GM12878 (cell line): ENCODE measurements around the gene HSD17B4. TPM values are rescaled to one million over a fixed set of nuclear protein-coding genes. Genes with fewer than 3 reads are reported as not detected.
"Not testable (repeated sequence)": the region's sequence is repeated elsewhere in the genome, so short reads cannot be mapped to it uniquely, and the experiment has no call there.

ENCODE experiments used
- ATAC-seq: fragments of 200-7000 bp; cut with Tn5 transposase; 3 replicates; pipeline ENCODE4 v1.9.1; 2020; ENCODE audit warnings: mild to moderate bottlenecking, moderate library complexity
- BruUV-seq: library from RNA; stranded (reverse); fragments of 400-500 nt; replicated peaks from 2 replicates; lab custom pipeline; 2021; lab: Mats Ljungman, UMichigan
- CTCF ChIA-PET: fragments of 300-600 bp; sonication (Branson Sonifier 250); formaldehyde crosslinking; extraction: SDS; loops from one replicate; lab custom pipeline; 2021; ENCODE audit warnings: inconsistent platforms; lab: Yijun Ruan, JAX
- POLR2A ChIA-PET: fragments of 350-600 bp; formaldehyde crosslinking; extraction: SDS; loops from one replicate; lab custom pipeline; 2021; ENCODE audit warnings: inconsistent platforms; lab: Charles Lee
- RAD21 ChIA-PET: fragments of 300-600 bp; sonication (Branson Sonifier 250); formaldehyde crosslinking; loops from one replicate; lab custom pipeline; 2023; ENCODE audit warnings: antibody characterized with exemption; ENCODE audit not compliant: unreplicated experiment; lab: Charles Lee
- SMC1A ChIA-PET: fragments of 300-600 bp; sonication (Branson Sonifier 250); formaldehyde crosslinking; loops from one replicate; lab custom pipeline; 2023; ENCODE audit not compliant: unreplicated experiment, uncharacterized antibody; lab: Charles Lee
- DNase-seq: peaks from one replicate; pipeline ENCODE4 v3.0.0-alpha.2; 2011; ENCODE audit warnings: low read depth, low spot score
- FAIRE-seq: peaks from 3 replicates; lab custom pipeline; 2011; peaks lifted over from hg19 to GRCh38; lab: Jason Lieb, UNC
- H2AFZ ChIP-seq: 2 replicates; pipeline ENCODE4 v1.6.0; 2011; ENCODE audit warnings: low read depth, low read length, control low read depth; ENCODE audit not compliant: control insufficient read depth
- H3K27ac ChIP-seq: 2 replicates; pipeline ENCODE4 v1.5.1; 2011; ENCODE audit warnings: control low read depth; ENCODE audit not compliant: control insufficient read depth, insufficient read depth
- H3K27me3 ChIP-seq, 2 experiments: replicated peaks in 1 of 2; 2 replicates each; pipeline versions ENCODE4 v1.6.0 to v1.6.1; 2011; ENCODE audit warnings: low read length in 1 of 2; ENCODE audit not compliant: control insufficient read depth in 2 of 2, insufficient read depth in 2 of 2
- H3K36me3 ChIP-seq, 2 experiments: 2 replicates each; pipeline ENCODE4 v1.5.1; 2011; ENCODE audit warnings: low read length in 1 of 2; ENCODE audit not compliant: control insufficient read depth in 2 of 2, insufficient read depth in 2 of 2
- H3K4me1 ChIP-seq: 2 replicates; pipeline ENCODE4 v1.6.1; 2011; ENCODE audit warnings: mild to moderate bottlenecking, low read length, moderate library complexity, mixed read lengths; ENCODE audit not compliant: control insufficient read depth, insufficient read depth
- H3K4me2 ChIP-seq: 2 replicates; pipeline ENCODE4 v1.6.0; 2011; ENCODE audit warnings: control low read depth; ENCODE audit not compliant: control insufficient read depth, insufficient read depth
- H3K4me3 ChIP-seq: fragments of 200-600 bp; sonication (generic); 2 replicates; pipeline ENCODE4 v1.5.1; 2016
- H3K79me2 ChIP-seq: 2 replicates; pipeline ENCODE4 v1.6.0; 2011; ENCODE audit warnings: low read length; ENCODE audit not compliant: control insufficient read depth, insufficient read depth
- H3K9ac ChIP-seq: 2 replicates; pipeline ENCODE4 v1.8.0; 2011; ENCODE audit warnings: low read length, control low read depth, mixed read lengths; ENCODE audit not compliant: control insufficient read depth, insufficient read depth
- H3K9me3 ChIP-seq: replicated peaks from 3 replicates; pipeline ENCODE4 v1.5.1; 2011; ENCODE audit warnings: mild to moderate bottlenecking, low read length; ENCODE audit not compliant: control insufficient read depth, insufficient read depth
- H4K20me1 ChIP-seq: 2 replicates; pipeline ENCODE4 v1.6.0; 2011; ENCODE audit not compliant: control insufficient read depth, insufficient read depth
- BHLHE40 ChIP-seq, 2 experiments: fragments of 450-650 bp in 1 of 2; IDR thresholded peaks; 2 replicates each; pipeline ENCODE4 v1.6.1; 2011 to 2017; ENCODE audit warnings: low read depth in 2 of 2, borderline replicate concordance in 1 of 2, improper control_type of control experiment in 1 of 2, low read length in 1 of 2, mild to moderate bottlenecking in 1 of 2
- CREM ChIP-seq: IDR thresholded peaks from 2 replicates; pipeline ENCODE4 v1.6.1; 2014; ENCODE audit warnings: antibody characterized with exemption, low read depth
- E2F4 ChIP-seq: IDR thresholded peaks from 2 replicates; pipeline ENCODE4 v1.6.1; 2012; ENCODE audit warnings: low read depth, low read length, improper control_type of control experiment
- NBN ChIP-seq: fragments of 450-650 bp; IDR thresholded peaks from 2 replicates; pipeline ENCODE4 v1.6.1; 2016
- SKIL ChIP-seq: fragments of 450-650 bp; IDR thresholded peaks from 2 replicates; pipeline ENCODE4 v1.6.1; 2017; ENCODE audit warnings: mild to moderate bottlenecking, low read depth, inconsistent platforms; ENCODE audit not compliant: poor library complexity, severe bottlenecking
- SREBF1 ChIP-seq: IDR thresholded peaks from 2 replicates; pipeline ENCODE4 v1.6.1; 2012; ENCODE audit warnings: mild to moderate bottlenecking, low read length
- ZNF217 ChIP-seq: fragments of 450-650 bp; IDR thresholded peaks from 2 replicates; pipeline ENCODE4 v1.6.1; 2017; ENCODE audit warnings: antibody characterized with exemption, mild to moderate bottlenecking
- WGBS: methylation state at CpG from one replicate; pipeline ENCODE4 v1.1.6; 2016; ENCODE audit warnings: low lambda C conversion rate; ENCODE audit not compliant: insufficient replicate concordance, insufficient coverage; ENCODE audit errors: missing lambda C conversion rate; 5-methylcytosine and 5-hydroxymethylcytosine counted together
- in situ Hi-C: fragments of 300-500 bp; cut with MboI; formaldehyde crosslinking; loops from 9 replicates; pipeline ENCODE4 v1.14.3; 2018; ENCODE audit warnings: mixed read lengths
- intact Hi-C: fragments of 100-400 bp; cut with micrococcal nuclease; formaldehyde crosslinking; loops from one replicate; pipeline ENCODE4 v1.14.2; 2022; ENCODE audit not compliant: unreplicated experiment
- polyA plus RNA-seq, 11 experiments: library from polyadenylated mRNA; depleted of rRNA in 4 of 11; unstranded in 6 of 11; stranded (reverse) in 5 of 11; fragments of >200 nt; fragmentation: Nextera tagmentation in 4 of 11; fragmentation: Illumina TruSeq in 1 of 11; extraction: Ambion mirVana in 4 of 11; extraction: Trizol in 1 of 11; gene quantifications; 1 replicate in 1 of 11; 2 replicates in 10 of 11; pipeline versions ENCODE4 v1.2.1 to v1.2.3, GENCODE V29; 2011 to 2016; ENCODE audit warnings: inconsistent platforms in 2 of 11, missing spikeins in 2 of 11, low read depth in 1 of 11
- total RNA-seq, 4 experiments: library from RNA; depleted of rRNA in 3 of 4; stranded (reverse); fragments of >200 nt in 3 of 4; fragmentation: Illumina TruSeq in 1 of 4; extraction: Trizol in 1 of 4; gene quantifications; 2 replicates each; pipeline versions ENCODE4 v1.2.1 to v1.2.3, GENCODE V29; 2013 to 2021
- TF ChIP-seq, protein P1 (sequence below): fragments of 450-650 bp; IDR thresholded peaks from 2 replicates; pipeline ENCODE4 v1.6.1; 2016; ENCODE audit warnings: mild to moderate bottlenecking

The HSD17B4 gene
- total and polyA plus RNA-seq, 10 of the 15 experiments (the other 5 are each of a cell fraction or from before 2014, with no cell fraction given): 38.6 to 125 (median 93.0) TPM

DNA sequence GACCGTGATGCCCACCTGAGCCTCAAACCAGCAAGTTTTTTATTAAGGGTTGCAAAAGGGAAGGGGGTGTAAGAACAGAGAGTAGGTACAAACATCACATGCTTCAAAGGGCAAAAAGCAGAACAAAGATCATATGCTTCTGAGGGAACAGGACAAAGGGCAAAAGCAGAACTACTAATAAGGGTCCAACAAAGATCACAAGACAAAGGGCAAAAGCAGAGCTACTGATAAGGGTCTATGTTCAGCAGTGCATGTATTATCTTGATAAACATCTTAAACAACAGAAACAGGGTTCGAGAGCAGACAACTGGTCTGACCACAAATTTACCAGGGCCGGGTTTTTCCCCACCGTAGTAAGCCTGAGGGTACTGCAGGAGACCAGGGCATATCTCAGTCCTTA, 1.7 kb upstream of the HSD17B4 start:
- H3K4me3 ChIP-seq, H3K4me1 ChIP-seq, FAIRE-seq, H4K20me1 ChIP-seq, H2AFZ ChIP-seq, H3K27me3 ChIP-seq, H3K79me2 ChIP-seq, ATAC-seq, DNase-seq, H3K36me3 ChIP-seq, in situ Hi-C loops, POLR2A ChIA-PET, H3K4me2 ChIP-seq, H3K9ac ChIP-seq, H3K27ac ChIP-seq, intact Hi-C loops, H3K9me3 ChIP-seq, BruUV-seq: not testable (repeated sequence)
- ChIA-PET CTCF (interaction anchor here (1.5 kb wide), 1 partner anchor 16 kb away, joined by 5 read pairs; no protein-coding TSS in a partner anchor), RAD21 (interaction anchor here (1.3 kb wide), 1 partner anchor 89 kb away, joined by 3 read pairs; no protein-coding TSS in a partner anchor), SMC1A (interaction anchor here (1.6 kb wide), 1 partner anchor 14 kb away, joined by 3 read pairs; no protein-coding TSS in a partner anchor)
- 18% methylated on average over 4 of the region's 4 CpGs for WGBS
- TF ChIP-seq NBN: 0 out of 2 replicates have a peak, but pooled peaks have one; percentile 24
- TF ChIP-seq BHLHE40 (IDR thresholded peaks at IDR 0.05; ENCODE audit: borderline replicate concordance in 1 of 2, low read depth in 2 of 2, low read length in 1 of 2): 0 out of 4 replicates have a peak, but pooled peaks of 1 of the 2 experiments have one; percentile 25
- TF ChIP-seq, protein P1, sequence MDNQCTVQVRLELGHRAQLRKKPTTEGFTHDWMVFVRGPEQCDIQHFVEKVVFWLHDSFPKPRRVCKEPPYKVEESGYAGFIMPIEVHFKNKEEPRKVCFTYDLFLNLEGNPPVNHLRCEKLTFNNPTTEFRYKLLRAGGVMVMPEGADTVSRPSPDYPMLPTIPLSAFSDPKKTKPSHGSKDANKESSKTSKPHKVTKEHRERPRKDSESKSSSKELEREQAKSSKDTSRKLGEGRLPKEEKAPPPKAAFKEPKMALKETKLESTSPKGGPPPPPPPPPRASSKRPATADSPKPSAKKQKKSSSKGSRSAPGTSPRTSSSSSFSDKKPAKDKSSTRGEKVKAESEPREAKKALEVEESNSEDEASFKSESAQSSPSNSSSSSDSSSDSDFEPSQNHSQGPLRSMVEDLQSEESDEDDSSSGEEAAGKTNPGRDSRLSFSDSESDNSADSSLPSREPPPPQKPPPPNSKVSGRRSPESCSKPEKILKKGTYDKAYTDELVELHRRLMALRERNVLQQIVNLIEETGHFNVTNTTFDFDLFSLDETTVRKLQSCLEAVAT: 0 out of 2 replicates have a peak, but pooled peaks have one; percentile 19

GRCh38 chr5:119451561-119451960, 736 bp upstream of the HSD17B4 start:
- H3K27ac ChIP-seq: no peak overlapping the region
- intact Hi-C loops: no loop called here
- TF ChIP-seq CREM: no peak
- TF ChIP-seq E2F4: no peak
- no peak for TF ChIP-seq ZNF217
- no peak for TF ChIP-seq SKIL
- no peak for TF ChIP-seq SREBF1

More at GRCh38 chr5:119451561-119451960, 736 bp upstream of the HSD17B4 start:
- no peaks in the 10 kb centered on the region for H3K36me3 ChIP-seq
- H4K20me1 ChIP-seq: no peaks in the 10 kb centered on the region
- no peak overlapping the region for H3K4me2 ChIP-seq
- POLR2A ChIA-PET: no interaction called here
- RAD21 ChIA-PET: interaction anchor here (0.6 to 2.5 kb wide), 5 partner anchors 19 to 190 kb away, joined by 3 to 8 read pairs (median 3); no protein-coding TSS in a partner anchor
- no peaks in the 10 kb centered on the region; the same call in 1 of the 3 replicates for H3K9me3 ChIP-seq
- 40% methylated on average over 4 of the region's 4 CpGs for WGBS
- CTCF ChIA-PET: interaction anchor here (1.5 to 2.4 kb wide), 3 partner anchors 11 to 19 kb away, joined by 4 to 11 read pairs (median 5); no protein-coding TSS in a partner anchor
- H2AFZ ChIP-seq: peak overlapping the region; percentile 86
- no peak for DNase-seq
- H3K4me3 ChIP-seq: no peak overlapping the region
- H3K27me3 ChIP-seq: no peaks in the 10 kb centered on the region
- ATAC-seq: no peak
- BruUV-seq: no TSS peak
- H3K4me1 ChIP-seq: no peaks in the 10 kb centered on the region
- SMC1A ChIA-PET: interaction anchor here (0.6 to 1.6 kb wide), 3 partner anchors 13 to 20 kb away, joined by 3 to 4 read pairs (median 3); no protein-coding TSS in a partner anchor
- in situ Hi-C loops: no loop called here
- H3K79me2 ChIP-seq: peaks cover 4% of the 10 kb centered on the region
- FAIRE-seq: no peak
- no peak overlapping the region for H3K9ac ChIP-seq
